Measurements from ENCODE around the gene KIAA1191.

- TF ChIP-seq CTCF (IDR thresholded peaks at IDR 0.05; ENCODE audit: insufficient read depth, low read depth, low read length) (no peak), EZH2 (IDR thresholded peaks at IDR 0.05; ENCODE audit: insufficient read depth, low read length) (no peak)
These were observed 46.1 kb upstream of the KIAA1191 start for GRCh38 chr5:176407456-176408251.
